Loucy (cell line): ENCODE measurements around the gene PACRG.

Source experiments
- H2AFZ ChIP-seq: fragments of 200-600 bp; sonication (generic); 2 replicates; pipeline ENCODE4 v1.6.0; 2016; ENCODE audit warnings: antibody characterized with exemption, mild to moderate bottlenecking, low read length, moderate library complexity
- H3F3A ChIP-seq: fragments of 200-600 bp; 2 replicates; pipeline ENCODE4 v1.6.0; 2016; ENCODE audit warnings: antibody characterized with exemption, low read depth, mild to moderate bottlenecking
- H3K27me3 ChIP-seq: fragments of 200-600 bp; sonication (generic); 2 replicates; pipeline ENCODE4 v1.6.1; 2014; ENCODE audit warnings: low read length, mild to moderate bottlenecking; ENCODE audit not compliant: insufficient read depth, poor library complexity, severe bottlenecking
- H3K36me3 ChIP-seq: fragments of 200-600 bp; sonication (generic); 2 replicates; pipeline ENCODE4 v1.6.1; 2016; ENCODE audit warnings: low read length; ENCODE audit not compliant: insufficient read depth
- H3K4me1 ChIP-seq: fragments of 200-600 bp; sonication (generic); 2 replicates; pipeline ENCODE4 v1.5.1; 2014; ENCODE audit warnings: low read length, mild to moderate bottlenecking; ENCODE audit not compliant: insufficient read depth, poor library complexity, severe bottlenecking
- H3K4me2 ChIP-seq: fragments of 200-600 bp; sonication (generic); 2 replicates; pipeline ENCODE4 v1.6.0; 2014; ENCODE audit warnings: antibody characterized with exemption, low read length, low read depth, mild to moderate bottlenecking; ENCODE audit not compliant: poor library complexity, severe bottlenecking
- H3K4me3 ChIP-seq: fragments of 200-600 bp; sonication (generic); 2 replicates; pipeline ENCODE4 v1.5.1; 2014; ENCODE audit warnings: low read length, mild to moderate bottlenecking, mixed read lengths; ENCODE audit not compliant: poor library complexity, severe bottlenecking
- H3K79me2 ChIP-seq: fragments of 200-600 bp; sonication (generic); 2 replicates; pipeline ENCODE4 v1.6.1; 2014; ENCODE audit warnings: low read length; ENCODE audit not compliant: insufficient read depth
- H3K9ac ChIP-seq: fragments of 200-600 bp; sonication (generic); 2 replicates; pipeline ENCODE4 v1.6.0; 2014; ENCODE audit warnings: mild to moderate bottlenecking, low read depth, low read length, moderate library complexity; ENCODE audit not compliant: poor library complexity, severe bottlenecking
- H3K9me2 ChIP-seq: fragments of 200-600 bp; sonication (generic); replicated peaks from 2 replicates; pipeline ENCODE4 v1.6.1; 2016; ENCODE audit warnings: low read depth, low read length, mixed read lengths
- H3K9me3 ChIP-seq: fragments of 200-600 bp; sonication (generic); 2 replicates; pipeline ENCODE4 v1.6.1; 2014; ENCODE audit warnings: mild to moderate bottlenecking, antibody characterized with exemption, low read length, low read depth; ENCODE audit not compliant: insufficient read depth
- H4K20me1 ChIP-seq: fragments of 200-600 bp; sonication (generic); 2 replicates; pipeline ENCODE4 v1.6.0; 2014; ENCODE audit warnings: antibody characterized with exemption, low read length, mild to moderate bottlenecking; ENCODE audit not compliant: insufficient read depth, poor library complexity, severe bottlenecking
- EZH2phosphoT487 ChIP-seq: fragments of 200-600 bp; IDR thresholded peaks from 2 replicates; pipeline ENCODE4 v1.6.1; 2018; ENCODE audit warnings: antibody characterized with exemption, mild to moderate bottlenecking, moderate library complexity, borderline replicate concordance
- TF ChIP-seq, protein P1 (sequence below): fragments of 200-600 bp; sonication (generic); conservative IDR thresholded peaks from 2 replicates; pipeline ENCODE4 v1.5.1; 2014; ENCODE audit warnings: mild to moderate bottlenecking, antibody characterized with exemption, low read length

The PACRG gene

DNA sequence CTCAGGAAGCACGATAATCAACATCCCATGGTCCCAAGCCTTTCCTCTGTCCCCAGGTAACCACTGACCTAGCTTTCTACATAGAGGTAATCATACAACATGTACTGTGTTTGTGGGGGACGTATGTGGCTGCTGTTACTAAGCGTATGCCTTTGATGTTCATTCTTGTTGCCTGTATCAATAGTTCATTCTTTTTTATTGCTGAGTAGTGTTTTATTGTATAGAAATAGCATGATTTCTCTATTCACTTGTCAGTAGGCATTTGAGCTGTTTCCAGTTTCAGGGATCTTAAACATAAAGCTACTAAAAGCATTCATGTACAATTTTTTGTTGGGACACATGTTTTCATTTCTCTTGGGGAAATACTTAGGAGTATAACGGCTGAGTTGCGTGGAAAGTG is 185.4 kb downstream of the PACRG start:
- Histone ChIP-seq H3K27me3 (no peaks in the 10 kb centered on the region), H3F3A (no peaks in the 10 kb centered on the region), H3K4me3 (no peak overlapping the region), H3K4me1 (no peaks in the 10 kb centered on the region), H3K4me2 (no peak overlapping the region), H2AFZ (no peak overlapping the region), H3K9ac (no peak overlapping the region), H3K9me3 (0 out of 2 replicates have a peak, but pooled peaks cover 2% of the 10 kb centered on the region), H3K36me3 (no peaks in the 10 kb centered on the region), H3K9me2 (no peaks in the 10 kb centered on the region), H3K79me2 (no peaks in the 10 kb centered on the region), H4K20me1 (no peaks in the 10 kb centered on the region)
- TF ChIP-seq, protein P1, sequence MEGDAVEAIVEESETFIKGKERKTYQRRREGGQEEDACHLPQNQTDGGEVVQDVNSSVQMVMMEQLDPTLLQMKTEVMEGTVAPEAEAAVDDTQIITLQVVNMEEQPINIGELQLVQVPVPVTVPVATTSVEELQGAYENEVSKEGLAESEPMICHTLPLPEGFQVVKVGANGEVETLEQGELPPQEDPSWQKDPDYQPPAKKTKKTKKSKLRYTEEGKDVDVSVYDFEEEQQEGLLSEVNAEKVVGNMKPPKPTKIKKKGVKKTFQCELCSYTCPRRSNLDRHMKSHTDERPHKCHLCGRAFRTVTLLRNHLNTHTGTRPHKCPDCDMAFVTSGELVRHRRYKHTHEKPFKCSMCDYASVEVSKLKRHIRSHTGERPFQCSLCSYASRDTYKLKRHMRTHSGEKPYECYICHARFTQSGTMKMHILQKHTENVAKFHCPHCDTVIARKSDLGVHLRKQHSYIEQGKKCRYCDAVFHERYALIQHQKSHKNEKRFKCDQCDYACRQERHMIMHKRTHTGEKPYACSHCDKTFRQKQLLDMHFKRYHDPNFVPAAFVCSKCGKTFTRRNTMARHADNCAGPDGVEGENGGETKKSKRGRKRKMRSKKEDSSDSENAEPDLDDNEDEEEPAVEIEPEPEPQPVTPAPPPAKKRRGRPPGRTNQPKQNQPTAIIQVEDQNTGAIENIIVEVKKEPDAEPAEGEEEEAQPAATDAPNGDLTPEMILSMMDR: no peak
- no peak for TF ChIP-seq EZH2phosphoT487

DNA sequence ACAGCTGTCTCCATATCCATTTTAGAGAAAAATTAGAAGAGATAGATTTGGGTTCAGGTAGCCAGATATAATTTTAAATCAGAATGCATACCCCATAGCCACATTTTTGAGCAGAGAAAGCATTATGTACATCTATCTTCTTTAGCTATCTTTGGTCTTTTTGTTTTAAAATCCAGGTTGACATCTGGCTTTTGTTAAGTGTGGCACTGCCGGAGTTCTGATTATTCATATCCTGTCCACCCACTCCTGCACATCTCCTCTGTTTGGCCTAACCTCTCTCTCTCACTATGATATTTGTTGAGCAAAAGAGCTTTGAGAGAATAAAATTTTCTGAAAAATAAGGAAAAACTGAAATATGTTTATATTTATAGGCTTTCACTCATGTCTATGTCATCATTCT is 189.7 kb downstream of the PACRG start:
- no peaks in the 10 kb centered on the region for H3F3A ChIP-seq
- no peak overlapping the region for H3K4me2 ChIP-seq
- H3K27me3 ChIP-seq: no peaks in the 10 kb centered on the region

DNA sequence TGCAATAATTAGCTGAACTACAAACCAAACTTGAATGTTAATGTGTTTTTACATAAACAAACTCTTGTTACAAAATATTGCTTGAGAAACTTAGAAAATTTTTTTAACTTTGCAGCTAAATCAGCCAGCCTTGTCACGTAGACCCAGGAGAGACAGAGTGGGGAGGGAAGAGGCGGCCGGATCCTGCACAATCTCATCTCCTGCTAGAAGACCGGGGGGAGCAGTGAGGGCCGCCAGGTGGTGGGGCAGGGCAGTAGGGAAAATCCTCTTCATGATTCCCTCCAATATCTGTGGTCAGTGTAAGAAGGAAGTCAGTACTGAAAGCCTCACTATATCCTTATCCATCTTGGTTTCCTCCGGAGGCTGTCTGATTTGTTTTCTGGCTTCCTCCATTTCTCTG is 193.3 kb downstream of the PACRG start:
- Histone ChIP-seq H3K9me2 (no peaks in the 10 kb centered on the region), H3K4me3 (no peak overlapping the region), H3K27me3 (no peaks in the 10 kb centered on the region), H4K20me1 (no peaks in the 10 kb centered on the region), H3F3A (no peaks in the 10 kb centered on the region), H3K9me3 (0 out of 2 replicates have a peak, but pooled peaks cover 2% of the 10 kb centered on the region), H3K4me1 (no peaks in the 10 kb centered on the region), H2AFZ (no peak overlapping the region), H3K79me2 (no peaks in the 10 kb centered on the region), H3K9ac (no peak overlapping the region), H3K4me2 (no peak overlapping the region), H3K36me3 (no peaks in the 10 kb centered on the region)
- no peak for TF ChIP-seq EZH2phosphoT487
- TF ChIP-seq, protein P1: no peak

More for the DNA sequence above, 189.7 kb downstream of the PACRG start:
- H3K36me3 ChIP-seq: no peaks in the 10 kb centered on the region
- no peaks in the 10 kb centered on the region for H3K4me1 ChIP-seq
- 0 out of 2 replicates have a peak, but pooled peaks cover 2% of the 10 kb centered on the region for H3K9me3 ChIP-seq
- H3K9ac ChIP-seq: no peak overlapping the region
- H3K79me2 ChIP-seq: no peaks in the 10 kb centered on the region
- H3K4me3 ChIP-seq: no peak overlapping the region
- no peak for TF ChIP-seq EZH2phosphoT487
- no peak overlapping the region for H2AFZ ChIP-seq
- no peaks in the 10 kb centered on the region for H3K9me2 ChIP-seq
- no peaks in the 10 kb centered on the region for H4K20me1 ChIP-seq

DNA sequence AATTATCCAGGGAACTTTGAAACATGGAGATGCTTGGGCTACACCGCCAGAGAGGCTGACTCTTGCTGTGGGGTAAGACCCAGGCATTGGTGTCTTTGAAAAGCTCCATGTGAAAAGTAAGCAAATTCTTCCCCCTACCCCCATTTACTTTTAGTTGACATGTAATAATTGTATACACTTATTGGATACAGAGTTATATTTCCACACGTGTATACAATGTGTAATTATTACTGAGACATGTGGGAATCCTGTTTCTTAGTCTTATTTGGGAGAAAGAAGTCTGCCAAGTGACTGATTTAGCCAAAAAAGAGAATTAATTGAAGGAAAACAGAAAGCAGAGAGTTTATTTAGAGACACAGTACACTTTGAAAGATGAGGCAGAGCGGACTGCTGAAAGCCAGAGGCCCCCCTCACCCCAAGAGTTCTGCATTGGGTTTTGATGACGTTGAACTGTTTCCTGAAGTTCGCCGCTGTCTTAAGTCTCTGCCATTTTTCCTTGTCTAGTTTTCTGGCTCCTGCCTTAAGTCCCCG is 193.8 kb downstream of the PACRG start:
- Histone ChIP-seq H3F3A (no peaks in the 10 kb centered on the region), H3K4me1 (no peaks in the 10 kb centered on the region), H3K36me3 (no peaks in the 10 kb centered on the region), H3K9me3 (0 out of 2 replicates have a peak, but pooled peaks cover under 1% of the 10 kb centered on the region), H2AFZ (no peak overlapping the region), H3K4me2 (no peak overlapping the region), H3K9ac (no peak overlapping the region), H3K9me2 (no peaks in the 10 kb centered on the region), H3K79me2 (no peaks in the 10 kb centered on the region), H4K20me1 (no peaks in the 10 kb centered on the region), H3K4me3 (no peak overlapping the region), H3K27me3 (no peaks in the 10 kb centered on the region)
- TF ChIP-seq EZH2phosphoT487: no peak
- TF ChIP-seq, protein P1: no peak
